Fibroblast of villous mesenchyme (primary cell): ENCODE measurements around the gene SEMA6C. TPM values are rescaled to one million over a fixed set of nuclear protein-coding genes. Genes with fewer than 3 reads are reported as not detected.

Experiments
- DNase-seq: peaks from one replicate; pipeline ENCODE4 v3.0.0-alpha.2; 2010; ENCODE audit warnings: low read depth
- H3K4me3 ChIP-seq: 2 replicates; pipeline ENCODE4 v1.5.1; 2011; ENCODE audit warnings: low read depth, mild to moderate bottlenecking, low read length
- CTCF ChIP-seq: IDR thresholded peaks from 2 replicates; pipeline ENCODE4 v1.5.1; 2012; ENCODE audit warnings: low read depth, mild to moderate bottlenecking, low read length; ENCODE audit not compliant: insufficient read depth
- total RNA-seq: library from RNA; depleted of rRNA; stranded (reverse); fragments of >200 nt; gene quantifications from 2 replicates; pipeline ENCODE4 v1.2.3, GENCODE V29; 2012

Gene SEMA6C
- total RNA-seq, 1 donor: 0.86 TPM

GRCh38 chr1:151166505-151166956 lies 20.1 kb upstream of the SEMA6C start:
- DNase-seq: peak; percentile 74

GRCh38 chr1:151165738-151166504 lies 19.5 kb upstream of the SEMA6C start, which contains the start of the genes LYSMD1 and SCNM1:
TSS of gene LYSMD1 (minus strand) at chr1:151165902. CDS start at chr1:151165258, 644 bp downstream.
TSS of gene SCNM1 (plus strand) at chr1:151166144. CDS start at chr1:151166153, 9 bp downstream.
- H3K4me3 ChIP-seq: peak within 1 kb of the TSS; percentile 99
- TF ChIP-seq CTCF: no peak
- DNase-seq: peak; percentile 99

More at GRCh38 chr1:151166505-151166956, 20.1 kb upstream of the SEMA6C start:
- H3K4me3 ChIP-seq: peak overlapping the region; percentile 99
- no peak for TF ChIP-seq CTCF

GRCh38 chr1:151165281-151165737 lies 18.9 kb upstream of the SEMA6C start:
- peak overlapping the region; percentile 99 for H3K4me3 ChIP-seq
- peak; percentile 67 for DNase-seq
- TF ChIP-seq CTCF: no peak

DNA sequence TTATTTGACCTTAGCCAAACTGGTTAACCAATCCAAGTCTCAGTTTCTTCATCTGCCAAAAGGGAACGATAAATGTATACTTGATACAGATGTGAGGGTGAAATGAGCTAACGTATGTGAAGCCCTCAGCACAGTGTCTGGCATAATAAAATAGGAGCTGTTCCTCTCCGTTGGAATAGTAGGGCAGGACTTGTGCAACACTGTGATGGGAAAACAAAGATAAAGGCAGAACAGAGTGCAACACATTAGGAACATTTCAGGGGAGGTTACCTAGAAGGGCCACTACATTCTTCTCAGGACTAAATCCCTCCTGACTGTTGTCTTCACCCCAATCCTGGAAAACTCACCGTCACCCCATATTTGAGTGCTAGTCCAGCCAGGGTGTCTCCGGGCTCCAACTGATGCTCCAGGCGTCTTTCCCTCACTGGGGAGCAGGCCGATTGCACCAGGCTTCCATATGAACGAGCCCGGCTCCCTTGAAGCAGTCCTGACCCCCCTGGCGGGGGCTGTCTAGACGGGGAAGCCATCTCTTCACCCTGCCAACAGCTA lies 18.4 kb upstream of the SEMA6C start:
- peak overlapping the region; percentile 99 for H3K4me3 ChIP-seq
- TF ChIP-seq CTCF: no peak
- peak; percentile 71 for DNase-seq

GRCh38 chr1:151159373-151159772 lies 12.9 kb upstream of the SEMA6C start:
- DNase-seq: no peak
- H3K4me3 ChIP-seq: no peak overlapping the region
- no peak for TF ChIP-seq CTCF

DNA sequence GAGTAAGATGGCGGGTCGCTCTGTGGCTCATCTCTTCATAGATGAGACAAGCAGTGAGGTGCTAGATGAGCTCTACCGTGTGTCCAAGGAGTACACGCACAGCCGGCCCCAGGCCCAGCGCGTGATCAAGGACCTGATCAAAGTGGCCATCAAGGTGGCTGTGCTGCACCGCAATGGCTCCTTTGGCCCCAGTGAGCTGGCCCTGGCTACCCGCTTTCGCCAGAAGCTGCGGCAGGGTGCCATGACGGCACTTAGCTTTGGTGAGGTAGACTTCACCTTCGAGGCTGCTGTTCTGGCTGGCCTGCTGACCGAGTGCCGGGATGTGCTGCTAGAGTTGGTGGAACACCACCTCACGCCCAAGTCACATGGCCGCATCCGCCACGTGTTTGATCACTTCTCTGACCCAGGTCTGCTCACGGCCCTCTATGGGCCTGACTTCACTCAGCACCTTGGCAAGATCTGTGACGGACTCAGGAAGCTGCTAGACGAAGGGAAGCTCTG lies 12.4 kb upstream of the SEMA6C start:
- no peak for TF ChIP-seq CTCF
- DNase-seq: no peak

More for the DNA sequence above, 12.4 kb upstream of the SEMA6C start:
- no peak overlapping the region for H3K4me3 ChIP-seq
